DND-41 (cell line): ENCODE data around the gene ASXL1.

Experiments used
- ATAC-seq: fragments of 200-7000 bp; cut with Tn5 transposase; 3 replicates; pipeline ENCODE4 v1.9.1; 2021; ENCODE audit warnings: low read depth; ENCODE audit not compliant: insufficient read depth
- DNase-seq: peaks from one replicate; pipeline ENCODE4 v3.0.0-alpha.2; 2020
- H2AFZ ChIP-seq: 2 replicates; pipeline ENCODE4 v1.6.0; 2012; ENCODE audit warnings: low read depth, low read length
- H3K27ac ChIP-seq: 2 replicates; pipeline ENCODE4 v1.5.1; 2012; ENCODE audit warnings: low read length, inconsistent platforms
- H3K27me3 ChIP-seq: fragments of 200-600 bp; sonication (generic); 2 replicates; pipeline ENCODE4 v1.6.0; 2012; ENCODE audit warnings: low read length, mild to moderate bottlenecking, inconsistent platforms; ENCODE audit not compliant: insufficient read depth, poor library complexity
- H3K36me3 ChIP-seq: 2 replicates; pipeline ENCODE4 v1.5.1; 2012; ENCODE audit warnings: low read length, inconsistent platforms; ENCODE audit not compliant: insufficient read depth
- H3K4me1 ChIP-seq: 2 replicates; pipeline ENCODE4 v1.5.1; 2012; ENCODE audit warnings: mild to moderate bottlenecking, low read length; ENCODE audit not compliant: insufficient read depth
- H3K4me2 ChIP-seq: 2 replicates; pipeline ENCODE4 v1.6.0; 2012; ENCODE audit warnings: mild to moderate bottlenecking, moderate library complexity, low read length, inconsistent platforms; ENCODE audit not compliant: insufficient read depth
- H3K4me3 ChIP-seq, 2 experiments: fragments of 200-600 bp in 1 of 2; shearing (Covaris generic) in 1 of 2; 2 replicates each; pipeline ENCODE4 v1.5.1; 2012 to 2016; ENCODE audit warnings: inconsistent platforms in 2 of 2, low read length in 2 of 2, mild to moderate bottlenecking in 2 of 2, low read depth in 1 of 2, moderate library complexity in 1 of 2
- H3K79me2 ChIP-seq: 2 replicates; pipeline ENCODE4 v1.6.0; 2012; ENCODE audit warnings: low read length, inconsistent platforms; ENCODE audit not compliant: insufficient read depth
- H3K9ac ChIP-seq: 2 replicates; pipeline ENCODE4 v1.6.0; 2012; ENCODE audit warnings: low read depth, mild to moderate bottlenecking, inconsistent platforms, low read length, moderate library complexity
- H3K9me3 ChIP-seq: 2 replicates; pipeline ENCODE4 v1.5.1; 2012; ENCODE audit warnings: low read length, moderate library complexity, mild to moderate bottlenecking, inconsistent platforms; ENCODE audit not compliant: insufficient read depth, severe bottlenecking
- H4K20me1 ChIP-seq: 2 replicates; pipeline ENCODE4 v1.6.0; 2012; ENCODE audit warnings: low read length; ENCODE audit not compliant: insufficient read depth
- EZH2 ChIP-seq: IDR thresholded peaks from 3 replicates; pipeline ENCODE4 v1.6.1; 2012; ENCODE audit warnings: borderline replicate concordance, low read depth, mild to moderate bottlenecking, moderate library complexity, low read length, inconsistent platforms; ENCODE audit not compliant: severe bottlenecking
- TF ChIP-seq, protein P1 (sequence below): IDR thresholded peaks from 2 replicates; pipeline ENCODE4 v1.5.1; 2012; ENCODE audit warnings: borderline replicate concordance, low read length, moderate library complexity, mild to moderate bottlenecking; ENCODE audit not compliant: poor library complexity, severe bottlenecking; ENCODE audit errors: extremely low read depth

The ASXL1 gene

DNA sequence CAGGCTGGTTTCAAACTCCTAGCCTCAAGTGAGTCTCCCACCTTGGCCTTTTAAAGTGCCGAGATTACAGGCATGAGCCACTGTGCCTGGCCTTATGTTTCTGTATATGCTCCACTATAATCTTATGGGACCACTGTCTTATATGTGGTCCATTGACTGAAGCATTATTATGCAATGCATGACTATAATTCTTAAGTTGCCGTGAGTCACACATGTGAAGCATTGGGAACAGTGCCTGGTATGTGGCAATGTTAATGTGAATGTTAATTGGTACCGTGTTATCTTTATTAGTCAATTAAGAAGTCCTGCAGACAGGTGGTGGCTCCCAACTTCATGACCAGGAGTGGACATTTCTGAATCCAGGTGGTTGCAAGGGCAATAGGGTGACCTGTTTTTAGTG, 14.7 kb upstream of the ASXL1 start:
- no peak overlapping the region for H3K4me2 ChIP-seq
- H3K79me2 ChIP-seq = no peaks in the 10 kb centered on the region
- no peaks in the 10 kb centered on the region for H3K27me3 ChIP-seq
- DNase-seq (no peak), ATAC-seq (no peak)
- no peak overlapping the region for H3K4me3 ChIP-seq
- H3K4me1 ChIP-seq = no peaks in the 10 kb centered on the region
- no peaks in the 10 kb centered on the region for H3K36me3 ChIP-seq
- H3K27ac ChIP-seq = no peak overlapping the region
- H3K9me3 ChIP-seq = no peaks in the 10 kb centered on the region
- no peaks in the 10 kb centered on the region for H4K20me1 ChIP-seq
- TF ChIP-seq, protein P1, sequence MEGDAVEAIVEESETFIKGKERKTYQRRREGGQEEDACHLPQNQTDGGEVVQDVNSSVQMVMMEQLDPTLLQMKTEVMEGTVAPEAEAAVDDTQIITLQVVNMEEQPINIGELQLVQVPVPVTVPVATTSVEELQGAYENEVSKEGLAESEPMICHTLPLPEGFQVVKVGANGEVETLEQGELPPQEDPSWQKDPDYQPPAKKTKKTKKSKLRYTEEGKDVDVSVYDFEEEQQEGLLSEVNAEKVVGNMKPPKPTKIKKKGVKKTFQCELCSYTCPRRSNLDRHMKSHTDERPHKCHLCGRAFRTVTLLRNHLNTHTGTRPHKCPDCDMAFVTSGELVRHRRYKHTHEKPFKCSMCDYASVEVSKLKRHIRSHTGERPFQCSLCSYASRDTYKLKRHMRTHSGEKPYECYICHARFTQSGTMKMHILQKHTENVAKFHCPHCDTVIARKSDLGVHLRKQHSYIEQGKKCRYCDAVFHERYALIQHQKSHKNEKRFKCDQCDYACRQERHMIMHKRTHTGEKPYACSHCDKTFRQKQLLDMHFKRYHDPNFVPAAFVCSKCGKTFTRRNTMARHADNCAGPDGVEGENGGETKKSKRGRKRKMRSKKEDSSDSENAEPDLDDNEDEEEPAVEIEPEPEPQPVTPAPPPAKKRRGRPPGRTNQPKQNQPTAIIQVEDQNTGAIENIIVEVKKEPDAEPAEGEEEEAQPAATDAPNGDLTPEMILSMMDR = no peak
- no peak for TF ChIP-seq EZH2
- H3K9ac ChIP-seq = no peak overlapping the region
- H2AFZ ChIP-seq = no peak overlapping the region

DNA sequence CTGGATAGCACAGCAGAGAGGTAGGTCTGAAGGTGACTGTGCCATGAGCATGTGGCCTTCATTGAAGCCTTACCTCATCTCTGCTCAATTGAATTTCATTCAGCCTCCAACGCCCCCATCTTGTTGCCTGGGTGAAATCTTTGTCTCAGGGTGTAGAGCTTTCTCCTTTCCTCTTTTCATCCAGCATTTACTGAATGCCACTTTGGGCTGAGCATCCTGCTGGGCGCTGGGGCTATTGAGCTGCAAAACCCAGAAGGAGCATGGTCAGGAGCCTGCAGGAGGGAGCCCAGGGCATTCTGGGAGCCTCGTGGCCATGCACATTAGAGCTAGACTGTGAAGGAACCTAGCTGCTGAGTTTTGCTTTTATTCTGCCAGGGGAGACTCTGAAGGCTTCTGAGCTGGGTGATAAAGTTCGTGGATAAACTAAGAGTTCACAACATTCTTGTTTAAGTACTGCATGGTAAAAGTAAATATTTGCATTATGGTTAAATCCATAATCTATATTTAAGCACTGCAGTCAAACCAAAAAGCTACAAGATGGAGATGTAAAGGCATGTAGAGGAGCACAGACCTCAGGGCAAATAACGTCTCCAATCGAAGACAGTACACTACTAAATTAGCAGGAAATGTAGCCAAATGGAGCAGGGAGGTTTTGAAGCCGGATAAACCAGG, 13.2 kb upstream of the ASXL1 start:
- H2AFZ ChIP-seq = no peak overlapping the region
- H4K20me1 ChIP-seq = no peaks in the 10 kb centered on the region
- H3K9ac ChIP-seq = no peak overlapping the region
- peak; percentile 37; the same call in 2 of the 3 replicates for ATAC-seq
- H3K4me2 ChIP-seq = no peak overlapping the region
- H3K27me3 ChIP-seq = no peaks in the 10 kb centered on the region
- no peak overlapping the region for H3K27ac ChIP-seq
- H3K36me3 ChIP-seq = no peaks in the 10 kb centered on the region
- no peaks in the 10 kb centered on the region for H3K9me3 ChIP-seq
- H3K79me2 ChIP-seq = no peaks in the 10 kb centered on the region
- no peak for TF ChIP-seq EZH2
- TF ChIP-seq, protein P1 = no peak
- no peak overlapping the region for H3K4me3 ChIP-seq
- no peaks in the 10 kb centered on the region for H3K4me1 ChIP-seq
- DNase-seq = no peak

DNA sequence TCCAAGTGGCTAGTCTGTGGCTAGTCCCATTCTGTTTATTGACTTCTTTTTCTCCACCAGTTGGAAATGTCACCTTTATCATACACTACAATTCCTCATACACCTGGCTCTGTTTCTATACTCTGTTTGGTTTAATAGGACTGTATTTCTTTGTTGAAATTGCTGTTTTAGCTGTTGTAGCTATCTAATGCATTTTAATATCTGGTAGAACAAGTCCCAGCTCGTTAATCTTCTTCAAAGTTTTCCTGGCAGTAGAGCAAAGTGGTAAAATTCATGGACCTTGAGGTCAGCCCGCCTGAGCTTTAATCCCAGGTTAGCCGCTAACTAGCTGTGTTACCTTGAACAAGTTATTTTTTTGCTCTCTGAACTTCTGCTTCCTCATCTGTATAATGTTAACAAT, 9.9 kb upstream of the ASXL1 start:
- no peaks in the 10 kb centered on the region for H3K4me1 ChIP-seq
- H2AFZ ChIP-seq = no peak overlapping the region
- no peak for TF ChIP-seq EZH2
- TF ChIP-seq, protein P1 = no peak
- ATAC-seq (no peak), DNase-seq (no peak)
- H3K27me3 ChIP-seq = no peaks in the 10 kb centered on the region
- no peaks in the 10 kb centered on the region for H3K79me2 ChIP-seq
- no peaks in the 10 kb centered on the region for H4K20me1 ChIP-seq
- no peak overlapping the region for H3K4me2 ChIP-seq
- no peaks in the 10 kb centered on the region for H3K9me3 ChIP-seq
- H3K9ac ChIP-seq = no peak overlapping the region
- H3K27ac ChIP-seq = no peak overlapping the region
- no peak overlapping the region for H3K4me3 ChIP-seq
- no peaks in the 10 kb centered on the region for H3K36me3 ChIP-seq

DNA sequence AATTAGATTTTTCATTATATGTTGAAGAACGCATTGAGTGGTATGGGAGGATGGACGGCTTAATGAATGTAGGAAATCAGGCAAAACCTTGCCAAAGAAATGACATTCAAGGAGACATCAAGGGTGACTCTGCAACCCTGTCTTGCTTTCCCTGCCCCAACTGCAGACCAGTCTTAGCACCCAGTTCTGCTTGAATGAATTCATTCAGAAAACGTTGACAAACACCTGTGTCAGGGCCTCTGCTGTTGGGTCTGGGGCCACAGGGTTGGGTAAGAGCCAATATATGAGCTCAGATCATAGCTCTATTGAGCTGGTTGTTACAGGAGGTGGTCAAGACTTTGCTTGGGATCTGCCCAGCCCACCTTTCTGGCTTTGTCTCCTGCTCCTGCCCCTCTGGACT, 7.7 kb upstream of the ASXL1 start:
- H3K27ac ChIP-seq = no peak overlapping the region
- H3K79me2 ChIP-seq = no peaks in the 10 kb centered on the region
- H3K36me3 ChIP-seq = no peaks in the 10 kb centered on the region
- H3K9me3 ChIP-seq = no peaks in the 10 kb centered on the region
- DNase-seq (no peak), ATAC-seq (no peak)
- H3K27me3 ChIP-seq = no peaks in the 10 kb centered on the region
- no peaks in the 10 kb centered on the region for H3K4me1 ChIP-seq
- no peaks in the 10 kb centered on the region for H4K20me1 ChIP-seq
- H2AFZ ChIP-seq = no peak overlapping the region
- no peak overlapping the region for H3K4me3 ChIP-seq
- H3K9ac ChIP-seq = no peak overlapping the region
- no peak for TF ChIP-seq EZH2
- TF ChIP-seq, protein P1 = no peak
- H3K4me2 ChIP-seq = no peak overlapping the region
